ENCODE results near the gene DCAF15. TPM values are rescaled to one million over a fixed set of nuclear protein-coding genes. Genes with fewer than 3 reads are reported as not detected.
A peak's percentile ranks its signal among the peaks of the same experiment; 100 is the strongest.

Gene DCAF15
- polyA plus RNA-seq, 1 of the 3 experiments (the other 2 are of a cell fraction): 55.6 TPM

DNA sequence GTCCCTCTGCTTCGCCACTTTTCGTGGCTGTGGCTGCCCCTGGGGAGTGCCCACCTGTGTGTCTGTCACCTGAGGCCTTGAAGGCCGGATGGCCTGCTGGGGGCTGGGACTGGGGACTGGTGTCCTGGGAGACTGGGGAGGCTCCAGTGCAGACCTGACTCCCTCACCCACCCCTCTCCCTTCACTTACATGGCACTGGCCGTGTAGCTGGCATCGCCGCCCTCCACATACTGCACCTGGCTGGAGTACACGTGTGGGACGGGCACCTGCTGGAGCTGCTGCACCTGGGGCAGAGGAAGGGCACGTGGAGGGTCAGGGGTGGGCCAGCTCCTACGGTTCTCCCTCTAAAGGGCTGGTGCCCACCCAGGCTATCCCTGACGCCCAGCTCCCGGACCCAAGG lies 25.5 kb downstream of the DCAF15 start (continued):
- TF ChIP-seq MXI1 (IDR thresholded peaks at IDR 0.05; ENCODE audit: low read depth, low read length): no peak

- H3K36me3 ChIP-seq (replicated peaks in 1 of 2; ENCODE audit: control insufficient read depth in 1 of 2, insufficient read depth in 2 of 2, low read length in 1 of 2): peaks cover 0 to 3% of the 10 kb centered on the region in 2 experiments
- H3F3A ChIP-seq (replicated peaks; ENCODE audit: insufficient read depth): no peaks in the 10 kb centered on the region
- peak; percentile 81 for DNase-seq
- H3K9me3 ChIP-seq: no peaks in the 10 kb centered on the region
- H3K9me2 ChIP-seq: no peaks in the 10 kb centered on the region
- peaks cover 0 to 23% of the 10 kb centered on the region in 2 experiments; a peak in 1 of 4 replicates for H3K4me1 ChIP-seq (ENCODE audit: control insufficient read depth in 1 of 2, insufficient read depth in 2 of 2, low read depth in 1 of 2, low read length in 1 of 2)
- H2AFZ ChIP-seq (ENCODE audit: low read depth): no peak overlapping the region
- ChIA-PET CTCF (interaction anchor here (0.9 to 1.5 kb wide), 3 partner anchors 11 to 95 kb away, joined by 3 to 5 read pairs (median 4); no protein-coding TSS in a partner anchor), POLR2A (no interaction called here)
- no peaks in the 10 kb centered on the region for H3K79me2 ChIP-seq (ENCODE audit: insufficient read depth)
- no peak overlapping the region for H3K4me2 ChIP-seq
- H3K27ac ChIP-seq (ENCODE audit: low read depth in 2 of 2, low read length in 1 of 2): no peak overlapping the region
- TF ChIP-seq, protein P1, sequence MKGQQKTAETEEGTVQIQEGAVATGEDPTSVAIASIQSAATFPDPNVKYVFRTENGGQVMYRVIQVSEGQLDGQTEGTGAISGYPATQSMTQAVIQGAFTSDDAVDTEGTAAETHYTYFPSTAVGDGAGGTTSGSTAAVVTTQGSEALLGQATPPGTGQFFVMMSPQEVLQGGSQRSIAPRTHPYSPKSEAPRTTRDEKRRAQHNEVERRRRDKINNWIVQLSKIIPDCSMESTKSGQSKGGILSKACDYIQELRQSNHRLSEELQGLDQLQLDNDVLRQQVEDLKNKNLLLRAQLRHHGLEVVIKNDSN (IDR thresholded peaks at IDR 0.05; ENCODE audit: borderline replicate concordance, low read depth): no peak
- TF ChIP-seq NFIC (IDR thresholded peaks at IDR 0.05; ENCODE audit: borderline replicate concordance) (no peak), SMC3 (IDR thresholded peaks at IDR 0.05; ENCODE audit: low read depth, low read length) (no peak)
- WGBS (ENCODE audit: low lambda C conversion rate): 96% methylated on average over 15 of the region's 74 CpGs
- H3K9ac ChIP-seq: no peak overlapping the region
- H3K27me3 ChIP-seq (ENCODE audit: insufficient read depth): no peaks in the 10 kb centered on the region
- no peak overlapping the region for H3K4me3 ChIP-seq (ENCODE audit: low read depth in 2 of 2, low read length in 1 of 2)
- H4K20me1 ChIP-seq (ENCODE audit: insufficient read depth): no peaks in the 10 kb centered on the region
Observed at GRCh38 chr19:13978351-13979243, 26.3 kb downstream of the DCAF15 start.

GRCh38 chr19:13979244-13979615 lies 26.9 kb downstream of the DCAF15 start:
- 100% methylated on average over 2 of the region's 12 CpGs for WGBS (ENCODE audit: low lambda C conversion rate)
- Histone ChIP-seq H3F3A (replicated peaks; ENCODE audit: insufficient read depth) (no peaks in the 10 kb centered on the region), H4K20me1 (ENCODE audit: insufficient read depth) (no peaks in the 10 kb centered on the region), H3K79me2 (ENCODE audit: insufficient read depth) (no peaks in the 10 kb centered on the region), H3K36me3 (replicated peaks in 1 of 2; ENCODE audit: control insufficient read depth in 1 of 2, insufficient read depth in 2 of 2, low read length in 1 of 2) (peaks cover 0 to 3% of the 10 kb centered on the region in 2 experiments), H3K9me3 (no peaks in the 10 kb centered on the region), H3K4me2 (no peak overlapping the region), H3K9me2 (no peaks in the 10 kb centered on the region), H3K27ac (ENCODE audit: low read depth in 2 of 2, low read length in 1 of 2) (no peak overlapping the region), H3K4me1 (ENCODE audit: control insufficient read depth in 1 of 2, insufficient read depth in 2 of 2, low read depth in 1 of 2, low read length in 1 of 2) (peaks cover 0 to 23% of the 10 kb centered on the region in 2 experiments; a peak in 1 of 4 replicates), H3K9ac (no peak overlapping the region), H3K27me3 (ENCODE audit: insufficient read depth) (no peaks in the 10 kb centered on the region), H3K4me3 (ENCODE audit: low read depth in 2 of 2, low read length in 1 of 2) (no peak overlapping the region), H2AFZ (ENCODE audit: low read depth) (no peak overlapping the region)
- POLR2A ChIA-PET: no interaction called here
- TF ChIP-seq FOXJ3 (CRISPR knock-in tag; IDR thresholded peaks at IDR 0.05): no peak
- TF ChIP-seq IRF3 (IDR thresholded peaks at IDR 0.05; ENCODE audit: low read depth, low read length): no peak
- TF ChIP-seq TAF1 (IDR thresholded peaks at IDR 0.05; ENCODE audit: borderline replicate concordance, low read depth, low read length): no peak
- TF ChIP-seq RCOR1 (IDR thresholded peaks at IDR 0.05; ENCODE audit: low read length): no peak
- TF ChIP-seq YY1 (IDR thresholded peaks at IDR 0.05; ENCODE audit: low read depth): no peak
- TF ChIP-seq GATA2 (CRISPR knock-in tag; IDR thresholded peaks at IDR 0.05): no peak
- no peak for TF ChIP-seq NFIC (IDR thresholded peaks at IDR 0.05; ENCODE audit: borderline replicate concordance)
- TF ChIP-seq FOXM1 (IDR thresholded peaks at IDR 0.05; ENCODE audit: low read depth): no peak
- no peak for TF ChIP-seq RXRA (IDR thresholded peaks at IDR 0.05; ENCODE audit: borderline replicate concordance, low read depth)
- TF ChIP-seq RFX5 (IDR thresholded peaks at IDR 0.05; ENCODE audit: low read length): no peak
- TF ChIP-seq PBX3 (IDR thresholded peaks at IDR 0.05): no peak
- TF ChIP-seq FOSL2 (IDR thresholded peaks at IDR 0.05; ENCODE audit: borderline replicate concordance, low read depth): no peak
- TF ChIP-seq CHD2 (IDR thresholded peaks at IDR 0.05; ENCODE audit: low read length, partially characterized antibody): no peak
- no peak for TF ChIP-seq RAD21 (IDR thresholded peaks at IDR 0.05; ENCODE audit: low read length)
- TF ChIP-seq POLR2AphosphoS5 (IDR thresholded peaks at IDR 0.05; ENCODE audit: low read depth, low read length): no peak
- TF ChIP-seq TEAD4 (IDR thresholded peaks at IDR 0.05; ENCODE audit: borderline replicate concordance, insufficient read depth): no peak
- TF ChIP-seq, protein P2, sequence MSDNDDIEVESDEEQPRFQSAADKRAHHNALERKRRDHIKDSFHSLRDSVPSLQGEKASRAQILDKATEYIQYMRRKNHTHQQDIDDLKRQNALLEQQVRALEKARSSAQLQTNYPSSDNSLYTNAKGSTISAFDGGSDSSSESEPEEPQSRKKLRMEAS (IDR thresholded peaks at IDR 0.05; ENCODE audit: low read depth): no peak
- DNase-seq: no peak
- CTCF ChIA-PET: interaction anchor here (0.9 kb wide), 3 partner anchors 41 to 94 kb away, joined by 3 to 4 read pairs (median 3); partner anchors contain the start of gene PODNL1

Measured in SK-N-SH (cell line).